HG03457 (cell line): ENCODE results near the gene SPARCL1.
"Not testable (repeated sequence)": the region's sequence is repeated elsewhere in the genome, so short reads cannot be mapped to it uniquely, and the experiment has no call there.

Source experiments
- ATAC-seq: cut with Tn5 transposase; IDR thresholded peaks from one replicate; pipeline ENCODE4 v1.9.1; 2021; ENCODE audit warnings: moderate number of reproducible peaks; ENCODE audit not compliant: unreplicated experiment

Gene SPARCL1

GRCh38 chr4:87451537-87451936, 77.6 kb downstream of the SPARCL1 start:
- no peak for ATAC-seq

- ATAC-seq, result not testable (repeated sequence)
These were observed 82.8 kb downstream of the SPARCL1 start for GRCh38 chr4:87446375-87446774.

- no peak for ATAC-seq
These were observed 83.2 kb downstream of the SPARCL1 start for GRCh38 chr4:87445964-87446363.

GRCh38 chr4:87444741-87445140, 84.4 kb downstream of the SPARCL1 start:
- ATAC-seq, result no peak

- no peak for ATAC-seq
These were observed 86.3 kb downstream of the SPARCL1 start for GRCh38 chr4:87442889-87443288.

- no peak for ATAC-seq
These were observed 95.8 kb downstream of the SPARCL1 start for GRCh38 chr4:87433342-87433741.

- no peak for ATAC-seq
These were observed 99.1 kb downstream of the SPARCL1 start for GRCh38 chr4:87430038-87430437.

GRCh38 chr4:87428979-87429378, 100.2 kb downstream of the SPARCL1 start:
- no peak for ATAC-seq

GRCh38 chr4:87427518-87427868, 101.7 kb downstream of the SPARCL1 start:
- ATAC-seq, result no peak

- no peak for ATAC-seq
These were observed 102.2 kb downstream of the SPARCL1 start for GRCh38 chr4:87426865-87427517.

GRCh38 chr4:87425711-87426110, 103.5 kb downstream of the SPARCL1 start:
- ATAC-seq, result no peak

- ATAC-seq, result not testable (repeated sequence)
These were observed 105.1 kb downstream of the SPARCL1 start for GRCh38 chr4:87424099-87424543.
